GM19193 (cell line): ENCODE data around the gene LILRB4.

Source experiments
- POLR2A ChIP-seq: IDR thresholded peaks from 4 replicates; pipeline ENCODE4 v1.6.1; 2011; ENCODE audit not compliant: insufficient read depth, insufficient read length; ENCODE audit errors: extremely low read depth

LILRB4 gene

GRCh38 chr19:54654447-54655321, 8.1 kb upstream of the LILRB4 start:
- TF ChIP-seq POLR2A: no peak

- TF ChIP-seq POLR2A: no peak
Measured at GRCh38 chr19:54659300-54659699, 3.5 kb upstream of the LILRB4 start.

- TF ChIP-seq POLR2A: no peak
Measured at GRCh38 chr19:54660306-54660705, 2.5 kb upstream of the LILRB4 start.

GRCh38 chr19:54660964-54661363, 1.8 kb upstream of the LILRB4 start:
- no peak for TF ChIP-seq POLR2A

GRCh38 chr19:54661846-54662481, 821 bp upstream of the LILRB4 start:
- TF ChIP-seq POLR2A: no peak

- no peak for TF ChIP-seq POLR2A
Measured at GRCh38 chr19:54665530-54665929, 2.7 kb downstream of the LILRB4 start.

GRCh38 chr19:54667217-54667616, 4.4 kb downstream of the LILRB4 start:
- TF ChIP-seq POLR2A: no peak

GRCh38 chr19:54668353-54668752, 5.6 kb downstream of the LILRB4 start:
- TF ChIP-seq POLR2A: no peak

GRCh38 chr19:54670576-54671357, 8.0 kb downstream of the LILRB4 start:
- no peak for TF ChIP-seq POLR2A

- TF ChIP-seq POLR2A: no peak
Measured at GRCh38 chr19:54673222-54673621, 10.4 kb downstream of the LILRB4 start.

- TF ChIP-seq POLR2A: no peak
Measured at GRCh38 chr19:54674021-54674617, 11.3 kb downstream of the LILRB4 start.

GRCh38 chr19:54677217-54677616, 14.4 kb downstream of the LILRB4 start:
- no peak for TF ChIP-seq POLR2A

GRCh38 chr19:54682306-54682856, 19.6 kb downstream of the LILRB4 start:
- TF ChIP-seq POLR2A: no peak

- no peak for TF ChIP-seq POLR2A
Measured at GRCh38 chr19:54684527-54684926, 21.7 kb downstream of the LILRB4 start.
